Activated CD4-positive, alpha-beta T cell treated with anti-CD3 and anti-CD28 coated beads for 36 hours (primary cell): ENCODE data around the gene GLIPR1. TPM values are rescaled to one million over a fixed set of nuclear protein-coding genes. Genes with fewer than 3 reads are reported as not detected.
"Not testable (repeated sequence)": the region's sequence is repeated elsewhere in the genome, so short reads cannot be mapped to it uniquely, and the experiment has no call there.

Experiments
- ATAC-seq: fragments of 200-7000 bp; cut with Tn5 transposase; one replicate; pipeline ENCODE4 v1.10.0; 2021; ENCODE audit warnings: mild to moderate bottlenecking, moderate library complexity
- CTCF ChIA-PET: fragments of 350-600 bp; sonication (Branson Sonifier 250); formaldehyde crosslinking; loops from one replicate; lab custom pipeline; 2021; ENCODE audit warnings: antibody characterized with exemption; lab: Charles Lee
- POLR2A ChIA-PET: fragments of 350-600 bp; sonication (Branson Sonifier 250); formaldehyde crosslinking; loops from one replicate; lab custom pipeline; 2021; ENCODE audit warnings: antibody characterized with exemption, inconsistent platforms; lab: Charles Lee
- DNase-seq: peaks from one replicate; pipeline ENCODE4 v3.0.0-alpha.2; 2020
- H3K27ac Mint-ChIP-seq: one replicate; pipeline ENCODE4 v1.8.0; 2021; ENCODE audit warnings: mixed read lengths
- H3K27me3 Mint-ChIP-seq: one replicate; pipeline ENCODE4 v1.8.0; 2021; ENCODE audit warnings: mixed read lengths
- H3K36me3 Mint-ChIP-seq: one replicate; pipeline ENCODE4 v1.8.0; 2021; ENCODE audit warnings: low read depth, mixed read lengths
- H3K4me1 Mint-ChIP-seq: one replicate; pipeline ENCODE4 v1.8.0; 2021; ENCODE audit warnings: mixed read lengths
- H3K4me3 Mint-ChIP-seq: one replicate; pipeline ENCODE4 v1.8.0; 2021; ENCODE audit warnings: mild to moderate bottlenecking, moderate library complexity, mixed read lengths
- H3K9me3 Mint-ChIP-seq: one replicate; pipeline ENCODE4 v1.8.0; 2021; ENCODE audit warnings: low read depth, mixed read lengths
- intact Hi-C, 2 experiments: fragments of 100-400 bp; cut with DNase I in 1 of 2; cut with micrococcal nuclease in 1 of 2; formaldehyde crosslinking; loops; one replicate each; pipeline versions ENCODE4 v1.14.2 to v1.15.1; 2022 to 2024; cut with DNase I, micrococcal nuclease
- total RNA-seq, 2 experiments: library from RNA; stranded (reverse); gene quantifications; one replicate each; pipeline ENCODE4 v1.2.3, GENCODE V29; 2021

Gene GLIPR1
- total RNA-seq, 2 experiments from 2014 or later: 8.7 to 9.3 TPM

GRCh38 chr12:75445137-75445507 is 35.4 kb upstream of the GLIPR1 start:
- CTCF ChIA-PET: interaction anchor here (1.1 kb wide), 1 partner anchor 32 kb away, joined by 3 read pairs; no protein-coding TSS in a partner anchor
- intact Hi-C loops, H3K4me3 Mint-ChIP-seq: not testable (repeated sequence)

GRCh38 chr12:75446857-75447256 is 33.7 kb upstream of the GLIPR1 start:
- POLR2A ChIA-PET: no interaction called here
- intact Hi-C loops: no loop called here
- DNase-seq (no peak), ATAC-seq (no peak)
- H3K36me3 Mint-ChIP-seq: no peaks in the 10 kb centered on the region
- H3K27ac Mint-ChIP-seq: no peak overlapping the region
- H3K4me3 Mint-ChIP-seq: no peak overlapping the region
- no peaks in the 10 kb centered on the region for H3K4me1 Mint-ChIP-seq
- peaks cover 6% of the 10 kb centered on the region for H3K27me3 Mint-ChIP-seq
- H3K9me3 Mint-ChIP-seq: no peaks in the 10 kb centered on the region
- CTCF ChIA-PET: interaction anchor here (1.1 to 1.3 kb wide), 2 partner anchors 13 to 53 kb away, joined by 3 to 5 read pairs; no protein-coding TSS in a partner anchor

More at GRCh38 chr12:75445137-75445507, 35.4 kb upstream of the GLIPR1 start:
- DNase-seq, H3K36me3 Mint-ChIP-seq, H3K4me1 Mint-ChIP-seq, H3K27me3 Mint-ChIP-seq, POLR2A ChIA-PET, H3K27ac Mint-ChIP-seq, H3K9me3 Mint-ChIP-seq, ATAC-seq: not testable (repeated sequence)

DNA sequence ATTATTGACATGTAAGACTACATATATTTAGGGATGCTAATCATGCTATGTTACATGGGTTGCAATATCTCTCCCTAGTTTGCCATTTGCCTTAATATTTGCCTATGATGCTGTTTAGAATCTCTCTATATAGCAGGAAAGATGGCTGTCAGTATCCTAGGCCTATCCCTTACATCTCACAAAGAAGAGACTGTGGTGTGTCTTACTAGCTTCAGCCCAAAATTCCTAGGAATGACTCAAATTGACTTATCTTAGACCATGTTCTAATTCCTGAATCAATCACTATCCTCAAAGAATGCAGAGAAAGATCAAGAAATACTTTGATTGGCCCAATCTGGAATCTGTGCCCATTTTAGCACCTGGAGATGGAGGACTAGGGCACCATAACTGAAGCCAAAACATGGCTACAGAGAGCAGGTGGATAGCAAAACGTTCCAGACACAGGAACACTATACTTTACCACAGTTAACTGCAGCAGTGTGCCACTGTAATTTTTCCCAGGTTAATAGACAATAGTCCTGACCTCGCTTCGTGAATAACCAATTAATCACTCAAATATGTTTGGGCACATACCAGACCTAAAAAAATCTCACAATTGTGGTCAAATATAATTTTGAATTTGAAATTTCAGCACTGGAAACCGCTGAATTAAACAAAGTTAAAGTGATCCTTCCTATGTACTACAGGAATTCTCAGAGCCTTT is 32.7 kb upstream of the GLIPR1 start:
- Mint-ChIP-seq H3K4me3 (no peak overlapping the region), H3K27ac (no peak overlapping the region), H3K27me3 (peaks cover 6% of the 10 kb centered on the region), H3K4me1 (no peaks in the 10 kb centered on the region), H3K36me3 (no peaks in the 10 kb centered on the region), H3K9me3 (no peaks in the 10 kb centered on the region)
- ChIA-PET CTCF (no interaction called here), POLR2A (no interaction called here)
- DNase-seq: no peak
- ATAC-seq: no peak
- intact Hi-C loops: no loop called here

GRCh38 chr12:75452675-75453330 is 27.8 kb upstream of the GLIPR1 start:
- CTCF ChIA-PET: interaction anchor here (1.6 kb wide), 1 partner anchor 32 kb away, joined by 5 read pairs; no protein-coding TSS in a partner anchor
- H3K9me3 Mint-ChIP-seq: peaks cover 4% of the 10 kb centered on the region
- H3K27me3 Mint-ChIP-seq: no peaks in the 10 kb centered on the region
- H3K4me1 Mint-ChIP-seq: peaks cover 14% of the 10 kb centered on the region
- ATAC-seq (no peak), DNase-seq (no peak)
- no peak overlapping the region for H3K4me3 Mint-ChIP-seq
- H3K36me3 Mint-ChIP-seq: no peaks in the 10 kb centered on the region
- POLR2A ChIA-PET: no interaction called here
- intact Hi-C loops: no loop called here
- H3K27ac Mint-ChIP-seq: no peak overlapping the region

- CTCF ChIA-PET: interaction anchor here (0.6 to 1.3 kb wide), 3 partner anchors 19 to 551 kb away, joined by 3 to 4 read pairs (median 3); no protein-coding TSS in a partner anchor
- H3K27ac Mint-ChIP-seq: no peak overlapping the region
- H3K9me3 Mint-ChIP-seq: peaks cover 8% of the 10 kb centered on the region
- ATAC-seq: no peak
- no peak overlapping the region for H3K4me3 Mint-ChIP-seq
- DNase-seq: no peak
- no peaks in the 10 kb centered on the region for H3K27me3 Mint-ChIP-seq
- H3K4me1 Mint-ChIP-seq: peaks cover 29% of the 10 kb centered on the region
- intact Hi-C loops: no loop called here
- H3K36me3 Mint-ChIP-seq: peaks cover 4% of the 10 kb centered on the region
- POLR2A ChIA-PET: no interaction called here
Observed at GRCh38 chr12:75455839-75456238, 24.7 kb upstream of the GLIPR1 start.

DNA sequence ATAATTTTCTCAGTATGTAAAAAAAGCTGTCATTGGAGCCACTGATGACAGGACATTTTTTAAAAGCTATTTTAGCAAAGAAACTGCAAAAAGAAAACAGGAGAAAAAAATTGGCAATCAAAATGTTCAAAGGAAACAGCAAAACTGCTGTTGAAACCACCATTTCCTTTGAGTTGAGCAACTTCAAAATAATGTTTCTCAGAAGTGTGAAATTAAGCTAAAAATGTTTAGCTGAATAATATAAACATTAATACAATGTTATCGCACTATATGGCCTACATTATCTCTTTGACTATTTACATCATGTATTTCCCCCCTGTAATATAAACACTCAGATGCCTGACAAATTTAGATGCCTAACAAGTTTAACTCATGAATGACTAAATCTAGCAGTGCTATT is 23.4 kb upstream of the GLIPR1 start:
- ATAC-seq (no peak), DNase-seq (no peak)
- Mint-ChIP-seq H3K4me1 (peaks cover 29% of the 10 kb centered on the region), H3K36me3 (peaks cover 4% of the 10 kb centered on the region), H3K27me3 (no peaks in the 10 kb centered on the region), H3K27ac (no peak overlapping the region), H3K4me3 (no peak overlapping the region), H3K9me3 (peaks cover 8% of the 10 kb centered on the region)
- ChIA-PET POLR2A (no interaction called here), CTCF (interaction anchor here (0.6 to 1.3 kb wide), 2 partner anchors 27 to 65 kb away, joined by 3 read pairs; no protein-coding TSS in a partner anchor)
- intact Hi-C loops: no loop called here

DNA sequence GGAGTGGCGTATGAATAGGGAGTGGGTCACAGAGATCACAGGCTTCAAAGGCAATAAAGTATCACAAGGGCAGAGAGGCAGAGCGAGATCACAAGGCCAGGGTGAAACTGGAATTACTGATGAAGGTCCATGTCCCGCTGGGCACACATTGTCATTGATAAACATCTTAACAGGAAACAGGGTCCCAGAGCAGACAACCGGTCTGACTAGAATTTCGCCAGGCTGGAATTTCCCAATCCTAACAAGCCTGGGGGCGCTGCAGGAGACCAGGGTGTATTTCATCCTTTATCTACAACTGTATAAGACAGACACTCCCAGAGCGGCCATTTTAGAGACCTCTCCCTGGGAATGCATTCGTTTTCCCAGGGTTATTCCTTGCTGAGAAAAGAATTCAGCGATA is 22.7 kb upstream of the GLIPR1 start:
- CTCF ChIA-PET: interaction anchor here (1.3 kb wide), 1 partner anchor 27 kb away, joined by 3 read pairs; no protein-coding TSS in a partner anchor
- H3K4me1 Mint-ChIP-seq: peaks cover 29% of the 10 kb centered on the region
- intact Hi-C loops, H3K4me3 Mint-ChIP-seq, H3K9me3 Mint-ChIP-seq, H3K27me3 Mint-ChIP-seq, POLR2A ChIA-PET, H3K27ac Mint-ChIP-seq, DNase-seq, H3K36me3 Mint-ChIP-seq, ATAC-seq: not testable (repeated sequence)

- ChIA-PET CTCF (interaction anchor here (0.8 to 1.2 kb wide), 4 partner anchors 9 to 26 kb away, joined by 3 to 4 read pairs (median 3); no protein-coding TSS in a partner anchor), POLR2A (no interaction called here)
- Mint-ChIP-seq H3K36me3 (peaks cover 4% of the 10 kb centered on the region), H3K9me3 (peaks cover 8% of the 10 kb centered on the region), H3K4me3 (no peak overlapping the region), H3K4me1 (peaks cover 29% of the 10 kb centered on the region), H3K27me3 (no peaks in the 10 kb centered on the region), H3K27ac (no peak overlapping the region)
- ATAC-seq: no peak
- intact Hi-C loops: no loop called here
- no peak for DNase-seq
Observed at GRCh38 chr12:75459755-75460154, 20.8 kb upstream of the GLIPR1 start.

GRCh38 chr12:75460204-75460603 is 20.4 kb upstream of the GLIPR1 start:
- ATAC-seq: no peak
- intact Hi-C loops: no loop called here
- no peak overlapping the region for H3K27ac Mint-ChIP-seq
- no peak for DNase-seq
- H3K4me1 Mint-ChIP-seq: peaks cover 29% of the 10 kb centered on the region
- CTCF ChIA-PET: interaction anchor here (0.8 to 1.2 kb wide), 5 partner anchors 9 to 26 kb away, joined by 3 to 4 read pairs (median 3); no protein-coding TSS in a partner anchor
- POLR2A ChIA-PET: no interaction called here
- H3K4me3 Mint-ChIP-seq: no peak overlapping the region
- H3K27me3 Mint-ChIP-seq: no peaks in the 10 kb centered on the region
- H3K36me3 Mint-ChIP-seq: peaks cover 4% of the 10 kb centered on the region
- H3K9me3 Mint-ChIP-seq: peaks cover 8% of the 10 kb centered on the region

GRCh38 chr12:75471902-75472890 is 8.4 kb upstream of the GLIPR1 start:
- Mint-ChIP-seq H3K9me3 (no peaks in the 10 kb centered on the region), H3K36me3 (no peaks in the 10 kb centered on the region), H3K4me1 (peaks cover 14% of the 10 kb centered on the region), H3K27me3 (peaks cover 13% of the 10 kb centered on the region), H3K4me3 (no peak overlapping the region), H3K27ac (no peak overlapping the region)
- ChIA-PET POLR2A (no interaction called here), CTCF (interaction anchor here (0.9 kb wide), 1 partner anchor 13 kb away, joined by 3 read pairs; no protein-coding TSS in a partner anchor)
- intact Hi-C loops: no loop called here
- ATAC-seq (no peak), DNase-seq (no peak)

- ATAC-seq (no peak), DNase-seq (no peak)
- Mint-ChIP-seq H3K27me3 (peaks cover 11% of the 10 kb centered on the region), H3K9me3 (no peaks in the 10 kb centered on the region), H3K4me3 (no peak overlapping the region), H3K27ac (no peak overlapping the region), H3K4me1 (peaks cover 32% of the 10 kb centered on the region), H3K36me3 (no peaks in the 10 kb centered on the region)
- intact Hi-C loops: no loop called here
- ChIA-PET POLR2A (no interaction called here), CTCF (interaction anchor here (0.7 to 2.2 kb wide), 3 partner anchors 11 to 58 kb away, joined by 3 to 13 read pairs (median 4); no protein-coding TSS in a partner anchor)
Observed at GRCh38 chr12:75474116-75474515, 6.4 kb upstream of the GLIPR1 start.
